Muscle of back (tissue), 11 donors: Measurements from ENCODE around the gene MICAL3. TPM values are rescaled to one million over a fixed set of nuclear protein-coding genes. Genes with fewer than 3 reads are reported as not detected.

Experiments
- DNase-seq, 3 donors: peaks; one replicate each; pipeline versions ENCODE4 v3.0.0 to v3.0.0-alpha.2; 2013
- polyA plus RNA-seq, 10 donors: library from polyadenylated mRNA; unstranded; fragments of 120-200 nt; gene quantifications; one replicate each; pipeline ENCODE4 v1.2.1, GENCODE V29; 2013; ENCODE audit not compliant: insufficient read length in 10 of 10

MICAL3 gene
- polyA plus RNA-seq, 10 donors = 24.8 to 49.3 (median 31.7) TPM

GRCh38 chr22:17914474-17914873 lies 109.9 kb downstream of the MICAL3 start:
- DNase-seq = peak in 2 of 3 donors; percentile 63 to 67

GRCh38 chr22:17913801-17914347 lies 110.5 kb downstream of the MICAL3 start:
- DNase-seq = no peak

- no peak for DNase-seq
Observed at GRCh38 chr22:17912945-17913721, 111.2 kb downstream of the MICAL3 start.

- no peak for DNase-seq
Observed at GRCh38 chr22:17911887-17912286, 112.5 kb downstream of the MICAL3 start.

- DNase-seq = no peak
Observed at GRCh38 chr22:17911312-17911705, 113.1 kb downstream of the MICAL3 start.

- peak; percentile 74 to 85 (median 84) for DNase-seq
Observed at GRCh38 chr22:17910561-17911311, 113.6 kb downstream of the MICAL3 start.

GRCh38 chr22:17907748-17908051 lies 116.7 kb downstream of the MICAL3 start:
- DNase-seq = no peak

GRCh38 chr22:17906978-17907747 lies 117.2 kb downstream of the MICAL3 start:
- no peak for DNase-seq

- DNase-seq = no peak
Observed at GRCh38 chr22:17905445-17905844, 118.9 kb downstream of the MICAL3 start.

GRCh38 chr22:17903564-17904295 lies 120.6 kb downstream of the MICAL3 start:
- peak in 2 of 3 donors; percentile 47 to 72 for DNase-seq

GRCh38 chr22:17902960-17903359 lies 121.4 kb downstream of the MICAL3 start:
- no peak for DNase-seq

GRCh38 chr22:17898375-17898774 lies 126.0 kb downstream of the MICAL3 start:
- DNase-seq = no peak

GRCh38 chr22:17897858-17898257 lies 126.5 kb downstream of the MICAL3 start:
- DNase-seq = no peak

- DNase-seq = no peak
Observed at GRCh38 chr22:17897426-17897825, 126.9 kb downstream of the MICAL3 start.

GRCh38 chr22:17896586-17896985 lies 127.8 kb downstream of the MICAL3 start:
- DNase-seq = peak; percentile 66 to 68 (median 66)

- no peak for DNase-seq
Observed at GRCh38 chr22:17893900-17894535, 130.3 kb downstream of the MICAL3 start.

GRCh38 chr22:17892376-17892775 lies 132.0 kb downstream of the MICAL3 start:
- DNase-seq = no peak

GRCh38 chr22:17891481-17892167 lies 132.7 kb downstream of the MICAL3 start:
- DNase-seq = peak in 2 of 3 donors; percentile 40 to 47

- DNase-seq = no peak
Observed at GRCh38 chr22:17890892-17891291, 133.5 kb downstream of the MICAL3 start.

- no peak for DNase-seq
Observed at GRCh38 chr22:17890245-17890671, 134.1 kb downstream of the MICAL3 start.
